ENCODE data around the gene MAD2L1BP. TPM values are rescaled to one million over a fixed set of nuclear protein-coding genes. Genes with fewer than 3 reads are reported as not detected.

The MAD2L1BP gene
- total RNA-seq, 1 donor from 2014 or later: 22.8 TPM

- H3K4me3 Mint-ChIP-seq (ENCODE audit: unreplicated experiment): no peak overlapping the region
- TF ChIP-seq, protein P1, sequence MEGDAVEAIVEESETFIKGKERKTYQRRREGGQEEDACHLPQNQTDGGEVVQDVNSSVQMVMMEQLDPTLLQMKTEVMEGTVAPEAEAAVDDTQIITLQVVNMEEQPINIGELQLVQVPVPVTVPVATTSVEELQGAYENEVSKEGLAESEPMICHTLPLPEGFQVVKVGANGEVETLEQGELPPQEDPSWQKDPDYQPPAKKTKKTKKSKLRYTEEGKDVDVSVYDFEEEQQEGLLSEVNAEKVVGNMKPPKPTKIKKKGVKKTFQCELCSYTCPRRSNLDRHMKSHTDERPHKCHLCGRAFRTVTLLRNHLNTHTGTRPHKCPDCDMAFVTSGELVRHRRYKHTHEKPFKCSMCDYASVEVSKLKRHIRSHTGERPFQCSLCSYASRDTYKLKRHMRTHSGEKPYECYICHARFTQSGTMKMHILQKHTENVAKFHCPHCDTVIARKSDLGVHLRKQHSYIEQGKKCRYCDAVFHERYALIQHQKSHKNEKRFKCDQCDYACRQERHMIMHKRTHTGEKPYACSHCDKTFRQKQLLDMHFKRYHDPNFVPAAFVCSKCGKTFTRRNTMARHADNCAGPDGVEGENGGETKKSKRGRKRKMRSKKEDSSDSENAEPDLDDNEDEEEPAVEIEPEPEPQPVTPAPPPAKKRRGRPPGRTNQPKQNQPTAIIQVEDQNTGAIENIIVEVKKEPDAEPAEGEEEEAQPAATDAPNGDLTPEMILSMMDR (IDR thresholded peaks at IDR 0.05): no peak
- H3K27me3 Mint-ChIP-seq (ENCODE audit: low read depth): no peaks in the 10 kb centered on the region
- H3K4me1 Mint-ChIP-seq (ENCODE audit: low read depth): no peaks in the 10 kb centered on the region
- peaks cover 18% of the 10 kb centered on the region for H3K36me3 Mint-ChIP-seq (ENCODE audit: low read depth)
- H3K9me3 Mint-ChIP-seq (ENCODE audit: low read depth): no peaks in the 10 kb centered on the region
- no peak for DNase-seq (ENCODE audit: low spot score)
- no peak overlapping the region for H3K27ac Mint-ChIP-seq (ENCODE audit: unreplicated experiment)
Observed at GRCh38 chr6:43680308-43681200, 44.9 kb downstream of the MAD2L1BP start.

DNA sequence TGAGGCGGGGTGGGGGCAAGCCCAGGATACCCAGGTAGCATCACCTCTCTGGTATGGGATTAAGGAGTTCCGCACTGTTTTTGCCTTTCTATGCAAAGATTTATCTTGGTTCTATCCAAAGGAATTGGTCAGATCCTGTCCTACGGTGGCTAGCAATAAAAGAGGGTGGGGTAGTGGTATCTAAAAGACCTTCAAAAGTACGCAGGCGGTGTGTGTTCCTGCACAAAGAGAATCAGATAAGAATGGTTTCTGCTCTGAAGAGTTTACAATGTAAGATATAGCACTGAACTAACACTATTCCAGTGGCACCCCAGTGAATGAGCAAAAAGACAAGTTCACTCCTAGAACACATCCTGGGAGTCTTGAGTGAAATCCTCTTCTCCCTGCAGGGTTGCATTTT is 45.7 kb downstream of the MAD2L1BP start:
- DNase-seq (ENCODE audit: low spot score): no peak
- H3K9me3 Mint-ChIP-seq (ENCODE audit: low read depth): no peaks in the 10 kb centered on the region
- H3K27ac Mint-ChIP-seq (ENCODE audit: unreplicated experiment): no peak overlapping the region
- peaks cover 5% of the 10 kb centered on the region for H3K4me1 Mint-ChIP-seq (ENCODE audit: low read depth)
- H3K36me3 Mint-ChIP-seq (ENCODE audit: low read depth): peaks cover 15% of the 10 kb centered on the region
- H3K27me3 Mint-ChIP-seq (ENCODE audit: low read depth): no peaks in the 10 kb centered on the region
- TF ChIP-seq, protein P1 (IDR thresholded peaks at IDR 0.05): no peak
- H3K4me3 Mint-ChIP-seq (ENCODE audit: unreplicated experiment): no peak overlapping the region

GRCh38 chr6:43682724-43683429 is 47.2 kb downstream of the MAD2L1BP start:
- TF ChIP-seq, protein P1 (IDR thresholded peaks at IDR 0.05): no peak
- H3K27ac Mint-ChIP-seq (ENCODE audit: unreplicated experiment): no peak overlapping the region
- H3K4me1 Mint-ChIP-seq (ENCODE audit: low read depth): peaks cover 14% of the 10 kb centered on the region
- peaks cover 12% of the 10 kb centered on the region for H3K36me3 Mint-ChIP-seq (ENCODE audit: low read depth)
- H3K9me3 Mint-ChIP-seq (ENCODE audit: low read depth): no peaks in the 10 kb centered on the region
- DNase-seq (ENCODE audit: low spot score): no peak
- H3K4me3 Mint-ChIP-seq (ENCODE audit: unreplicated experiment): no peak overlapping the region
- H3K27me3 Mint-ChIP-seq (ENCODE audit: low read depth): no peaks in the 10 kb centered on the region

DNA sequence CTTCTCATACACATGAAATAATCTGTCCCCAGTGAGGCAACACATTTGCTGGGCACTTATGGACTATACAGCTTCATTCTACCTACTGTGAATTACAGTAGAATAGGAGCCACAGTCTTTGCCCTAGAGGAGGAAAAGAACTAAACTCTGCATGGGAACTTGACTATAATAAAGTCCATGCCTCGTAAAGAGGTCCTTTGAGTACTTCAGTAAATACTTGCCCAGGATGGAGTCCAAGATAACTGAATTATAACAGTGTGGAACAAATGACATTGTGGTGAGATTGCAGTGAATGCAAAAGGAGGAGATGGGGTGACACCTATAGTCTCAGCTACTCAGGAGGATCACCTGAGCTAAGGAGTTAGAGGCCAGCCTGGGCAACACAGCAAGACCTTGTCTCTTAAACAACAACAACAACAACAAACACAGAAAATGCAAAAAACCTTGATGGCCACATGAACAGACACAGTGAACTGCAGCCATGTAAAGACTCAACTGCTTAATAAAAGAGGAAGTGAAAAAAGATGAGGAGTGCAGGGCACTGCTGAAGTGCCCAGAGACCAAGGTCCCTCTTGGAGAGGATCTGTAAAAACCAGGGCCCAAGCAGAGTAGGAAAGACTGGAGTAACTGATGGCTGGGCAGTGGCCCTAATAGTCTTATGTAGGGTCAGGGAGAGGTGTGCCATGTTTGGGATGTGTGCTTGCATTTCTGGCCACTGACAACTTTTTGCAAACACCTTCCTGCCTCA is 48.2 kb downstream of the MAD2L1BP start:
- Mint-ChIP-seq H3K9me3 (ENCODE audit: low read depth) (no peaks in the 10 kb centered on the region), H3K4me3 (ENCODE audit: unreplicated experiment) (no peak overlapping the region), H3K27ac (ENCODE audit: unreplicated experiment) (no peak overlapping the region), H3K4me1 (ENCODE audit: low read depth) (peaks cover 20% of the 10 kb centered on the region), H3K27me3 (ENCODE audit: low read depth) (no peaks in the 10 kb centered on the region), H3K36me3 (ENCODE audit: low read depth) (peaks cover 6% of the 10 kb centered on the region)
- no peak for DNase-seq (ENCODE audit: low spot score)
- TF ChIP-seq, protein P1 (IDR thresholded peaks at IDR 0.05): no peak

DNA sequence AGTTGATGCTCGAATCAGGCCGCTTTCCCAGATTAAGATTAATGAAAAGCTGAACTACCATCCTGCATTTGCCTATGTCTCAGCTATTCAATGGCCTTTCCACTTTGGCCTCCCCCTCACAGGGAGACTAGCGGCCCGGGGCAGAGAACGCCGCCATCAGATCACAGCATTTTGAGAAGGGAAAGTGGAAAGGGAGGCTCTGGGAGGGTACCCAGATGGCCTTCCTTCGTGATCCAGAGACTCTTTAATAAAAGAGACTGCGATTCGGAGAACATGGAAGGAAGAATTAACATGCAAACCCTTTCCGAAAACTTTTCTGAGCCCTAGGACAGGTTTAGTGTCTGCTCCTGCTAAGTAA is 51.4 kb downstream of the MAD2L1BP start:
- H3K4me1 Mint-ChIP-seq (ENCODE audit: low read depth): peaks cover 20% of the 10 kb centered on the region
- DNase-seq (ENCODE audit: low spot score): no peak
- H3K27me3 Mint-ChIP-seq (ENCODE audit: low read depth): no peaks in the 10 kb centered on the region
- H3K4me3 Mint-ChIP-seq (ENCODE audit: unreplicated experiment): peak overlapping the region; percentile 94
- H3K9me3 Mint-ChIP-seq (ENCODE audit: low read depth): no peaks in the 10 kb centered on the region
- peaks cover 2% of the 10 kb centered on the region for H3K36me3 Mint-ChIP-seq (ENCODE audit: low read depth)
- peak overlapping the region; percentile 93 for H3K27ac Mint-ChIP-seq (ENCODE audit: unreplicated experiment)
- TF ChIP-seq, protein P1 (IDR thresholded peaks at IDR 0.05): no peak
